HEK293 (cell line): ENCODE data around the gene EEFSEC.

Experiments
- CTCF ChIA-PET: fragments of 350-600 bp; formaldehyde crosslinking; extraction: SDS; loops from one replicate; lab custom pipeline; 2021; ENCODE audit warnings: antibody characterized with exemption; lab: Yijun Ruan, JAX
- POLR2A ChIA-PET: fragments of 300-600 bp; formaldehyde crosslinking; extraction: SDS; loops from one replicate; lab custom pipeline; 2020; ENCODE audit warnings: antibody characterized with exemption, inconsistent platforms; lab: Yijun Ruan, JAX
- H3K27ac ChIP-seq: fragments of 200-500 bp; sonication (Bioruptor generic); 2 replicates; pipeline ENCODE4 v1.5.1; 2014; ENCODE audit warnings: low read depth, low read length, control low read depth, inconsistent platforms; ENCODE audit errors: extremely low read depth
- H3K36me3 ChIP-seq, 2 experiments: fragments of 200-500 bp in 1 of 2; sonication (Bioruptor generic) in 1 of 2; 1 replicate in 1 of 2; 2 replicates in 1 of 2; pipeline ENCODE4 v1.5.1; 2014 to 2017; ENCODE audit warnings: inconsistent platforms in 2 of 2, low read length in 2 of 2; ENCODE audit not compliant: control insufficient read depth in 2 of 2, insufficient read depth in 1 of 2
- H3K4me1 ChIP-seq: fragments of 200-500 bp; sonication (Bioruptor generic); 2 replicates; pipeline ENCODE4 v1.5.1; 2014; ENCODE audit warnings: mild to moderate bottlenecking, low read length, inconsistent platforms; ENCODE audit not compliant: control insufficient read depth, insufficient read depth
- H3K4me3 ChIP-seq: 2 replicates; pipeline ENCODE4 v1.5.1; 2011; ENCODE audit warnings: low read depth, mild to moderate bottlenecking, control low read depth, low read length, moderate library complexity
- H3K9me3 ChIP-seq: fragments of 200-500 bp; sonication (Bioruptor generic); 2 replicates; pipeline ENCODE4 v1.5.1; 2014; ENCODE audit warnings: low read depth, low read length, inconsistent platforms; ENCODE audit not compliant: control insufficient read depth, insufficient read depth
- GLIS2 ChIP-seq: fragments of 450-650 bp; formaldehyde crosslinking; IDR thresholded peaks from 2 replicates; pipeline ENCODE4 v1.5.1; 2016; ENCODE audit warnings: missing biosample characterization, missing genetic modification characterization
- IKZF3 ChIP-seq: fragments of 450-650 bp; IDR thresholded peaks from 2 replicates; pipeline ENCODE4 v1.5.0; 2018; ENCODE audit warnings: missing biosample characterization, mild to moderate bottlenecking, missing genetic modification characterization, moderate library complexity
- KLF1 ChIP-seq: fragments of 450-650 bp; formaldehyde crosslinking; IDR thresholded peaks from 2 replicates; pipeline ENCODE4 v1.5.1; 2016; ENCODE audit warnings: missing biosample characterization, missing genetic modification characterization
- TSHZ1 ChIP-seq: fragments of 450-650 bp; formaldehyde crosslinking; IDR thresholded peaks from 2 replicates; pipeline ENCODE4 v1.5.1; 2016; ENCODE audit warnings: missing biosample characterization, missing genetic modification characterization, borderline replicate concordance
- YY1 ChIP-seq: fragments of 450-650 bp; formaldehyde crosslinking; IDR thresholded peaks from 2 replicates; pipeline ENCODE4 v1.5.1; 2018; ENCODE audit warnings: missing biosample characterization, missing genetic modification characterization
- ZBTB1 ChIP-seq: fragments of 450-650 bp; formaldehyde crosslinking; IDR thresholded peaks from 2 replicates; pipeline ENCODE4 v1.5.1; 2016; ENCODE audit warnings: missing biosample characterization, missing genetic modification characterization
- ZBTB48 ChIP-seq: fragments of 450-650 bp; formaldehyde crosslinking; IDR thresholded peaks from 2 replicates; pipeline ENCODE4 v1.5.1; 2016; ENCODE audit warnings: missing biosample characterization, missing genetic modification characterization
- ZFHX2 ChIP-seq: fragments of 450-650 bp; formaldehyde crosslinking; conservative IDR thresholded peaks from 2 replicates; pipeline ENCODE4 v1.5.1; 2016; ENCODE audit warnings: missing biosample characterization, missing genetic modification characterization
- ZNF138 ChIP-seq: fragments of 450-650 bp; formaldehyde crosslinking; IDR thresholded peaks from 2 replicates; pipeline ENCODE4 v1.5.1; 2016; ENCODE audit warnings: missing biosample characterization, missing genetic modification characterization, borderline replicate concordance
- ZNF404 ChIP-seq: fragments of 450-650 bp; formaldehyde crosslinking; IDR thresholded peaks from 2 replicates; pipeline ENCODE4 v1.5.1; 2017; ENCODE audit warnings: missing biosample characterization, missing genetic modification characterization
- ZNF48 ChIP-seq: fragments of 450-650 bp; formaldehyde crosslinking; IDR thresholded peaks from 2 replicates; pipeline ENCODE4 v1.5.1; 2016; ENCODE audit warnings: missing biosample characterization, missing genetic modification characterization
- ZNF544 ChIP-seq: fragments of 450-650 bp; formaldehyde crosslinking; IDR thresholded peaks from 2 replicates; pipeline ENCODE4 v1.5.0; 2017; ENCODE audit warnings: missing biosample characterization, missing genetic modification characterization
- ZNF623 ChIP-seq: fragments of 450-650 bp; formaldehyde crosslinking; IDR thresholded peaks from 2 replicates; pipeline ENCODE4 v1.5.1; 2016; ENCODE audit warnings: missing biosample characterization, missing genetic modification characterization
- ZNF843 ChIP-seq: fragments of 450-650 bp; formaldehyde crosslinking; IDR thresholded peaks from 2 replicates; pipeline ENCODE4 v1.5.1; 2016; ENCODE audit warnings: missing biosample characterization, missing genetic modification characterization
- ZSCAN23 ChIP-seq: fragments of 450-650 bp; formaldehyde crosslinking; IDR thresholded peaks from 2 replicates; pipeline ENCODE4 v1.5.1; 2016; ENCODE audit warnings: missing biosample characterization, missing genetic modification characterization
- TF ChIP-seq, protein P1 (sequence below): fragments of 450-650 bp; formaldehyde crosslinking; conservative IDR thresholded peaks from 2 replicates; pipeline ENCODE4 v1.5.1; 2016; ENCODE audit warnings: low read depth, missing biosample characterization, missing genetic modification characterization
- TF ChIP-seq, protein P2 (sequence below): fragments of 450-650 bp; formaldehyde crosslinking; IDR thresholded peaks from 2 replicates; pipeline ENCODE4 v1.5.1; 2016; ENCODE audit warnings: missing biosample characterization, missing genetic modification characterization
- TF ChIP-seq, protein P3 (sequence below): fragments of 450-650 bp; formaldehyde crosslinking; IDR thresholded peaks from 2 replicates; pipeline ENCODE4 v1.5.1; 2016; ENCODE audit warnings: missing biosample characterization, missing genetic modification characterization
- TF ChIP-seq, protein P4 (sequence below): fragments of 450-650 bp; formaldehyde crosslinking; IDR thresholded peaks from 2 replicates; pipeline ENCODE4 v1.5.1; 2016; ENCODE audit warnings: missing biosample characterization, missing genetic modification characterization

EEFSEC gene

GRCh38 chr3:128276146-128276435, 122.8 kb downstream of the EEFSEC start:
- H3K36me3 ChIP-seq, result no peaks in the 10 kb centered on the region
- H3K27ac ChIP-seq, result no peak overlapping the region
- H3K4me3 ChIP-seq, result no peak overlapping the region
- ChIA-PET POLR2A (no interaction called here), CTCF (no interaction called here)
- no peaks in the 10 kb centered on the region for H3K9me3 ChIP-seq
- TF ChIP-seq TSHZ1 (no peak), KLF1 (tag by site-specific recombination) (no peak), YY1 (tag by site-specific recombination) (no peak)
- H3K4me1 ChIP-seq, result peaks cover 11% of the 10 kb centered on the region

- peaks cover 11% of the 10 kb centered on the region for H3K4me1 ChIP-seq
- ChIA-PET POLR2A (no interaction called here), CTCF (no interaction called here)
Measured at GRCh38 chr3:128276577-128277183, 123.4 kb downstream of the EEFSEC start.

More at GRCh38 chr3:128276577-128277183, 123.4 kb downstream of the EEFSEC start:
- H3K9me3 ChIP-seq, result no peaks in the 10 kb centered on the region
- no peak overlapping the region for H3K27ac ChIP-seq
- H3K4me3 ChIP-seq, result no peak overlapping the region
- H3K36me3 ChIP-seq, result no peaks in the 10 kb centered on the region
- TF ChIP-seq, protein P1, sequence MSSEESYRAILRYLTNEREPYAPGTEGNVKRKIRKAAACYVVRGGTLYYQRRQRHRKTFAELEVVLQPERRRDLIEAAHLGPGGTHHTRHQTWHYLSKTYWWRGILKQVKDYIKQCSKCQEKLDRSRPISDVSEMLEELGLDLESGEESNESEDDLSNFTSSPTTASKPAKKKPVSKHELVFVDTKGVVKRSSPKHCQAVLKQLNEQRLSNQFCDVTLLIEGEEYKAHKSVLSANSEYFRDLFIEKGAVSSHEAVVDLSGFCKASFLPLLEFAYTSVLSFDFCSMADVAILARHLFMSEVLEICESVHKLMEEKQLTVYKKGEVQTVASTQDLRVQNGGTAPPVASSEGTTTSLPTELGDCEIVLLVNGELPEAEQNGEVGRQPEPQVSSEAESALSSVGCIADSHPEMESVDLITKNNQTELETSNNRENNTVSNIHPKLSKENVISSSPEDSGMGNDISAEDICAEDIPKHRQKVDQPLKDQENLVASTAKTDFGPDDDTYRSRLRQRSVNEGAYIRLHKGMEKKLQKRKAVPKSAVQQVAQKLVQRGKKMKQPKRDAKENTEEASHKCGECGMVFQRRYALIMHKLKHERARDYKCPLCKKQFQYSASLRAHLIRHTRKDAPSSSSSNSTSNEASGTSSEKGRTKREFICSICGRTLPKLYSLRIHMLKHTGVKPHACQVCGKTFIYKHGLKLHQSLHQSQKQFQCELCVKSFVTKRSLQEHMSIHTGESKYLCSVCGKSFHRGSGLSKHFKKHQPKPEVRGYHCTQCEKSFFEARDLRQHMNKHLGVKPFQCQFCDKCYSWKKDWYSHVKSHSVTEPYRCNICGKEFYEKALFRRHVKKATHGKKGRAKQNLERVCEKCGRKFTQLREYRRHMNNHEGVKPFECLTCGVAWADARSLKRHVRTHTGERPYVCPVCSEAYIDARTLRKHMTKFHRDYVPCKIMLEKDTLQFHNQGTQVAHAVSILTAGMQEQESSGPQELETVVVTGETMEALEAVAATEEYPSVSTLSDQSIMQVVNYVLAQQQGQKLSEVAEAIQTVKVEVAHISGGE, result no peak
- TF ChIP-seq ZFHX2 (tag by site-specific recombination) (no peak), YY1 (tag by site-specific recombination) (no peak), ZSCAN23 (no peak), ZNF138 (tag by site-specific recombination) (no peak), ZBTB1 (tag by site-specific recombination) (no peak), ZNF623 (tag by site-specific recombination) (no peak), GLIS2 (tag by site-specific recombination) (no peak), ZNF48 (tag by site-specific recombination) (no peak), ZNF843 (no peak), ZNF544 (tag by site-specific recombination) (no peak), ZNF404 (tag by site-specific recombination) (no peak), IKZF3 (no peak), ZBTB48 (no peak)
- TF ChIP-seq, protein P2, sequence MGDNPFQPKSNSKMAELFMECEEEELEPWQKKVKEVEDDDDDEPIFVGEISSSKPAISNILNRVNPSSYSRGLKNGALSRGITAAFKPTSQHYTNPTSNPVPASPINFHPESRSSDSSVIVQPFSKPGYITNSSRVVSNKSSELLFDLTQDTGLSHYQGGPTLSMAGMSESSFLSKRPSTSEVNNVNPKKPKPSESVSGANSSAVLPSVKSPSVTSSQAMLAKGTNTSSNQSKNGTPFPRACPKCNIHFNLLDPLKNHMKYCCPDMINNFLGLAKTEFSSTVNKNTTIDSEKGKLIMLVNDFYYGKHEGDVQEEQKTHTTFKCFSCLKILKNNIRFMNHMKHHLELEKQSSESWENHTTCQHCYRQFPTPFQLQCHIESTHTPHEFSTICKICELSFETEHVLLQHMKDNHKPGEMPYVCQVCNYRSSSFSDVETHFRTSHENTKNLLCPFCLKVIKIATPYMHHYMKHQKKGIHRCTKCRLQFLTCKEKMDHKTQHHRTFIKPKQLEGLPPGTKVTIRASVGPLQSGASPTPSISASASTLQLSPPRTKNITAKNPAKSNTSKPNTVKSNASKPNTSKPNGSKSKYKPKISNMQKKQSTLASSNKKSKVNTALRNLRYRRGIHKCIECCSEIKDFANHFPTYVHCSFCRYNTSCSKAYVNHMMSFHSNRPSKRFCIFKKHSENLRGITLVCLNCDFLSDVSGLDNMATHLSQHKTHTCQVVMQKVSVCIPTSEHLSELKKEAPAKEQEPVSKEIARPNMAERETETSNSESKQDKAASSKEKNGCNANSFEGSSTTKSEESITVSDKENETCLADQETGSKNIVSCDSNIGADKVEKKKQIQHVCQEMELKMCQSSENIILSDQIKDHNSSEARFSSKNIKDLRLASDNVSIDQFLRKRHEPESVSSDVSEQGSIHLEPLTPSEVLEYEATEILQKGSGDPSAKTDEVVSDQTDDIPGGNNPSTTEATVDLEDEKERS (tag by site-specific recombination), result no peak
- TF ChIP-seq, protein P3, sequence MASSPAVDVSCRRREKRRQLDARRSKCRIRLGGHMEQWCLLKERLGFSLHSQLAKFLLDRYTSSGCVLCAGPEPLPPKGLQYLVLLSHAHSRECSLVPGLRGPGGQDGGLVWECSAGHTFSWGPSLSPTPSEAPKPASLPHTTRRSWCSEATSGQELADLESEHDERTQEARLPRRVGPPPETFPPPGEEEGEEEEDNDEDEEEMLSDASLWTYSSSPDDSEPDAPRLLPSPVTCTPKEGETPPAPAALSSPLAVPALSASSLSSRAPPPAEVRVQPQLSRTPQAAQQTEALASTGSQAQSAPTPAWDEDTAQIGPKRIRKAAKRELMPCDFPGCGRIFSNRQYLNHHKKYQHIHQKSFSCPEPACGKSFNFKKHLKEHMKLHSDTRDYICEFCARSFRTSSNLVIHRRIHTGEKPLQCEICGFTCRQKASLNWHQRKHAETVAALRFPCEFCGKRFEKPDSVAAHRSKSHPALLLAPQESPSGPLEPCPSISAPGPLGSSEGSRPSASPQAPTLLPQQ (tag by site-specific recombination), result no peak
- TF ChIP-seq, protein P4, sequence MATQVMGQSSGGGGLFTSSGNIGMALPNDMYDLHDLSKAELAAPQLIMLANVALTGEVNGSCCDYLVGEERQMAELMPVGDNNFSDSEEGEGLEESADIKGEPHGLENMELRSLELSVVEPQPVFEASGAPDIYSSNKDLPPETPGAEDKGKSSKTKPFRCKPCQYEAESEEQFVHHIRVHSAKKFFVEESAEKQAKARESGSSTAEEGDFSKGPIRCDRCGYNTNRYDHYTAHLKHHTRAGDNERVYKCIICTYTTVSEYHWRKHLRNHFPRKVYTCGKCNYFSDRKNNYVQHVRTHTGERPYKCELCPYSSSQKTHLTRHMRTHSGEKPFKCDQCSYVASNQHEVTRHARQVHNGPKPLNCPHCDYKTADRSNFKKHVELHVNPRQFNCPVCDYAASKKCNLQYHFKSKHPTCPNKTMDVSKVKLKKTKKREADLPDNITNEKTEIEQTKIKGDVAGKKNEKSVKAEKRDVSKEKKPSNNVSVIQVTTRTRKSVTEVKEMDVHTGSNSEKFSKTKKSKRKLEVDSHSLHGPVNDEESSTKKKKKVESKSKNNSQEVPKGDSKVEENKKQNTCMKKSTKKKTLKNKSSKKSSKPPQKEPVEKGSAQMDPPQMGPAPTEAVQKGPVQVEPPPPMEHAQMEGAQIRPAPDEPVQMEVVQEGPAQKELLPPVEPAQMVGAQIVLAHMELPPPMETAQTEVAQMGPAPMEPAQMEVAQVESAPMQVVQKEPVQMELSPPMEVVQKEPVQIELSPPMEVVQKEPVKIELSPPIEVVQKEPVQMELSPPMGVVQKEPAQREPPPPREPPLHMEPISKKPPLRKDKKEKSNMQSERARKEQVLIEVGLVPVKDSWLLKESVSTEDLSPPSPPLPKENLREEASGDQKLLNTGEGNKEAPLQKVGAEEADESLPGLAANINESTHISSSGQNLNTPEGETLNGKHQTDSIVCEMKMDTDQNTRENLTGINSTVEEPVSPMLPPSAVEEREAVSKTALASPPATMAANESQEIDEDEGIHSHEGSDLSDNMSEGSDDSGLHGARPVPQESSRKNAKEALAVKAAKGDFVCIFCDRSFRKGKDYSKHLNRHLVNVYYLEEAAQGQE (tag by site-specific recombination), result no peak
